Mesothelial cell of epicardium (in vitro differentiated cells): Measurements from ENCODE around the gene PRKN. TPM values are rescaled to one million over a fixed set of nuclear protein-coding genes. Genes with fewer than 3 reads are reported as not detected.
"Not testable (repeated sequence)": the region's sequence is repeated elsewhere in the genome, so short reads cannot be mapped to it uniquely, and the experiment has no call there.

Experiments
- DNase-seq, 2 experiments: peaks; one replicate each; pipeline ENCODE4 v3.0.0; 2021; ENCODE audit warnings: low spot score in 2 of 2; ENCODE audit not compliant: unreplicated experiment in 2 of 2
- H3K27ac Mint-ChIP-seq: 2 replicates; pipeline ENCODE4 v1.8.0; 2021; ENCODE audit warnings: mixed read lengths
- H3K27me3 Mint-ChIP-seq: 2 replicates; pipeline ENCODE4 v1.8.0; 2021; ENCODE audit warnings: low read depth, mixed read lengths
- H3K36me3 Mint-ChIP-seq: 2 replicates; pipeline ENCODE4 v1.8.0; 2021; ENCODE audit warnings: mixed read lengths
- H3K4me1 Mint-ChIP-seq: 2 replicates; pipeline ENCODE4 v1.8.0; 2021; ENCODE audit warnings: mixed read lengths
- H3K4me3 Mint-ChIP-seq: 2 replicates; pipeline ENCODE4 v1.8.0; 2021; ENCODE audit warnings: mild to moderate bottlenecking, moderate library complexity, mixed read lengths
- H3K9me3 Mint-ChIP-seq: 2 replicates; pipeline ENCODE4 v1.8.0; 2021; ENCODE audit warnings: mixed read lengths
- CTCF ChIP-seq: fragments of 200-600 bp; sonication (generic); IDR thresholded peaks from one replicate; pipeline ENCODE4 v1.5.0; 2021; ENCODE audit warnings: antibody characterized with exemption; ENCODE audit not compliant: unreplicated experiment
- total RNA-seq: library from RNA; stranded (reverse); gene quantifications from 3 replicates; pipeline ENCODE4 v1.2.1, GENCODE V29; 2021

Gene PRKN
- total RNA-seq, 1 donor from 2014 or later, result 7.6 TPM

GRCh38 chr6:161342039-161342438 lies 1385.5 kb downstream of the PRKN start:
- no peak overlapping the region for H3K4me3 Mint-ChIP-seq
- no peak for DNase-seq
- no peak for TF ChIP-seq CTCF
- no peaks in the 10 kb centered on the region for H3K36me3 Mint-ChIP-seq
- no peaks in the 10 kb centered on the region for H3K27me3 Mint-ChIP-seq
- H3K27ac Mint-ChIP-seq, result no peak overlapping the region
- no peaks in the 10 kb centered on the region for H3K4me1 Mint-ChIP-seq
- H3K9me3 Mint-ChIP-seq, result peaks cover 11% of the 10 kb centered on the region

GRCh38 chr6:161341638-161342037 lies 1385.9 kb downstream of the PRKN start:
- H3K4me3 Mint-ChIP-seq, result no peak overlapping the region
- no peaks in the 10 kb centered on the region for H3K36me3 Mint-ChIP-seq

GRCh38 chr6:161338015-161338414 lies 1389.6 kb downstream of the PRKN start:
- H3K9me3 Mint-ChIP-seq, result peaks cover 21% of the 10 kb centered on the region
- H3K4me1 Mint-ChIP-seq, result no peaks in the 10 kb centered on the region
- no peak overlapping the region for H3K27ac Mint-ChIP-seq
- no peaks in the 10 kb centered on the region for H3K27me3 Mint-ChIP-seq
- no peak for TF ChIP-seq CTCF
- no peak for DNase-seq
- H3K36me3 Mint-ChIP-seq, result no peaks in the 10 kb centered on the region
- no peak overlapping the region for H3K4me3 Mint-ChIP-seq

More at GRCh38 chr6:161341638-161342037, 1385.9 kb downstream of the PRKN start:
- H3K9me3 Mint-ChIP-seq, result peaks cover 11% of the 10 kb centered on the region
- no peaks in the 10 kb centered on the region for H3K4me1 Mint-ChIP-seq
- TF ChIP-seq CTCF, result no peak
- H3K27ac Mint-ChIP-seq, result no peak overlapping the region
- H3K27me3 Mint-ChIP-seq, result no peaks in the 10 kb centered on the region
- no peak for DNase-seq

GRCh38 chr6:161336479-161336878 lies 1391.1 kb downstream of the PRKN start:
- H3K4me3 Mint-ChIP-seq, result no peak overlapping the region
- H3K27me3 Mint-ChIP-seq, result no peaks in the 10 kb centered on the region
- H3K27ac Mint-ChIP-seq, result no peak overlapping the region
- H3K4me1 Mint-ChIP-seq, result no peaks in the 10 kb centered on the region
- H3K36me3 Mint-ChIP-seq, result no peaks in the 10 kb centered on the region
- H3K9me3 Mint-ChIP-seq, result peaks cover 30% of the 10 kb centered on the region
- DNase-seq, result no peak
- TF ChIP-seq CTCF, result no peak

- Mint-ChIP-seq H3K36me3 (no peaks in the 10 kb centered on the region), H3K4me1 (no peaks in the 10 kb centered on the region), H3K27me3 (no peaks in the 10 kb centered on the region), H3K9me3 (peaks cover 41% of the 10 kb centered on the region), H3K27ac (no peak overlapping the region), H3K4me3 (no peak overlapping the region)
- no peak for TF ChIP-seq CTCF
- DNase-seq, result no peak
Measured at GRCh38 chr6:161333410-161333809, 1394.2 kb downstream of the PRKN start.

GRCh38 chr6:161331402-161332081 lies 1396.0 kb downstream of the PRKN start:
- H3K4me3 Mint-ChIP-seq, H3K4me1 Mint-ChIP-seq, DNase-seq, H3K36me3 Mint-ChIP-seq, H3K27ac Mint-ChIP-seq, H3K27me3 Mint-ChIP-seq: not testable (repeated sequence)
- peaks cover 36% of the 10 kb centered on the region for H3K9me3 Mint-ChIP-seq
